GM23248 (cell line): Measurements from ENCODE around the gene NELFB. TPM values are rescaled to one million over a fixed set of nuclear protein-coding genes. Genes with fewer than 3 reads are reported as not detected.

Source experiments
- DNase-seq: peaks from one replicate; pipeline ENCODE4 v3.0.0-alpha.2; 2015
- H2AFZ ChIP-seq: fragments of 200-600 bp; sonication (generic); 2 replicates; pipeline ENCODE4 v1.6.1; 2016; ENCODE audit warnings: antibody characterized with exemption
- H3F3A ChIP-seq: fragments of 200-600 bp; sonication (generic); 2 replicates; pipeline ENCODE4 v1.6.1; 2016; ENCODE audit warnings: mild to moderate bottlenecking, antibody characterized with exemption, mixed run types; ENCODE audit not compliant: insufficient read depth
- H3K27ac ChIP-seq: fragments of 200-600 bp; sonication (generic); 2 replicates; pipeline ENCODE4 v1.5.1; 2016; ENCODE audit warnings: mild to moderate bottlenecking
- H3K27me3 ChIP-seq: fragments of 200-600 bp; sonication (generic); replicated peaks from 2 replicates; pipeline ENCODE4 v1.6.1; 2016; ENCODE audit warnings: mild to moderate bottlenecking; ENCODE audit not compliant: insufficient read depth
- H3K36me3 ChIP-seq: fragments of 200-600 bp; sonication (generic); 2 replicates; pipeline ENCODE4 v1.6.1; 2016; ENCODE audit warnings: low read depth, mild to moderate bottlenecking
- H3K4me1 ChIP-seq: fragments of 200-600 bp; sonication (generic); 2 replicates; pipeline ENCODE4 v1.6.1; 2016; ENCODE audit warnings: mild to moderate bottlenecking; ENCODE audit not compliant: insufficient read depth
- H3K4me2 ChIP-seq: fragments of 200-600 bp; sonication (generic); one replicate; pipeline ENCODE4 v1.6.1; 2016; ENCODE audit warnings: mild to moderate bottlenecking; ENCODE audit not compliant: unreplicated experiment
- H3K4me3 ChIP-seq: fragments of 200-600 bp; sonication (generic); 2 replicates; pipeline ENCODE4 v1.5.1; 2016; ENCODE audit warnings: mild to moderate bottlenecking
- H3K79me2 ChIP-seq: fragments of 200-600 bp; sonication (generic); 2 replicates; pipeline ENCODE4 v1.6.1; 2016; ENCODE audit warnings: mild to moderate bottlenecking; ENCODE audit not compliant: insufficient read depth
- H3K9ac ChIP-seq: fragments of 200-600 bp; sonication (generic); 2 replicates; pipeline ENCODE4 v1.6.1; 2016; ENCODE audit warnings: mild to moderate bottlenecking
- H3K9me2 ChIP-seq: fragments of 200-600 bp; sonication (generic); 2 replicates; pipeline ENCODE4 v1.6.1; 2016; ENCODE audit warnings: mixed run types, mild to moderate bottlenecking, moderate library complexity; ENCODE audit not compliant: insufficient read depth
- H3K9me3 ChIP-seq: fragments of 200-600 bp; sonication (generic); one replicate; pipeline ENCODE4 v1.6.1; 2017; ENCODE audit warnings: low read depth
- H4K20me1 ChIP-seq: fragments of 200-600 bp; sonication (generic); 2 replicates; pipeline ENCODE4 v1.6.0; 2016; ENCODE audit not compliant: insufficient read depth
- EZH2 ChIP-seq: fragments of 200-600 bp; sonication (generic); IDR thresholded peaks from 2 replicates; pipeline ENCODE4 v1.6.1; 2018; ENCODE audit warnings: antibody characterized with exemption, mild to moderate bottlenecking; ENCODE audit not compliant: insufficient read depth, poor library complexity, severe bottlenecking
- EZH2phosphoT487 ChIP-seq: fragments of 200-600 bp; sonication (generic); IDR thresholded peaks from 2 replicates; pipeline ENCODE4 v1.6.1; 2018; ENCODE audit warnings: antibody characterized with exemption, moderate library complexity, mild to moderate bottlenecking, low read depth; ENCODE audit not compliant: insufficient read depth
- WGBS, 2 experiments: methylation state at CpG; one replicate each; pipeline ENCODE4 v1.1.6; 2015 to 2017; ENCODE audit warnings: low lambda C conversion rate in 2 of 2, low coverage in 1 of 2; ENCODE audit errors: missing lambda C conversion rate in 2 of 2; 5-methylcytosine and 5-hydroxymethylcytosine counted together
- in situ Hi-C: fragments of 300-500 bp; cut with MboI; formaldehyde crosslinking; loops from 2 replicates; pipeline ENCODE4 v1.15.0; 2020
- polyA plus RNA-seq: library from polyadenylated mRNA; unstranded; fragments of >200 nt; fragmentation: Nextera tagmentation; extraction: Ambion mirVana; gene quantifications from 2 replicates; pipeline ENCODE4 v1.2.1, GENCODE V29; 2016
- total RNA-seq: library from RNA; depleted of rRNA; stranded (reverse); fragments of >200 nt; shearing (Covaris generic); gene quantifications from 2 replicates; pipeline ENCODE4 v1.2.3, GENCODE V29; 2014

Gene NELFB
- total and polyA plus RNA-seq, 2 experiments from 2014 or later, result 34.4 to 65.0 TPM

- Histone ChIP-seq H4K20me1 (no peaks in the 10 kb centered on the region), H3K9me2 (no peaks in the 10 kb centered on the region), H3K9me3 (no peaks in the 10 kb centered on the region), H3F3A (no peaks in the 10 kb centered on the region), H3K9ac (no peak overlapping the region), H3K4me3 (no peak overlapping the region), H3K27ac (no peak overlapping the region), H3K36me3 (no peaks in the 10 kb centered on the region; the same call in 1 of the 2 replicates), H3K27me3 (no peaks in the 10 kb centered on the region), H2AFZ (no peak overlapping the region), H3K4me2 (no peak overlapping the region), H3K79me2 (peaks cover 22% of the 10 kb centered on the region), H3K4me1 (no peaks in the 10 kb centered on the region)
- in situ Hi-C loops, result no loop called here
- WGBS, 2 experiments, result 94% methylated on average over 20 to 24 of the region's 24 CpGs
- TF ChIP-seq EZH2 (no peak), EZH2phosphoT487 (no peak)
- no peak for DNase-seq
These were observed 7.8 kb downstream of the NELFB start for GRCh38 chr9:137262909-137263285.

GRCh38 chr9:137263506-137263905, 8.4 kb downstream of the NELFB start:
- H3K27me3 ChIP-seq, result no peaks in the 10 kb centered on the region
- 75% methylated on average over 6 to 10 of the region's 10 CpGs for WGBS, 2 experiments
- H3K79me2 ChIP-seq, result peaks cover 16% of the 10 kb centered on the region
- H3K36me3 ChIP-seq, result no peaks in the 10 kb centered on the region; the same call in 1 of the 2 replicates
- H3K4me2 ChIP-seq, result no peak overlapping the region
- H3K9me3 ChIP-seq, result no peaks in the 10 kb centered on the region
- H3K9me2 ChIP-seq, result no peaks in the 10 kb centered on the region
- in situ Hi-C loops, result no loop called here
- no peaks in the 10 kb centered on the region for H4K20me1 ChIP-seq
- H3F3A ChIP-seq, result no peaks in the 10 kb centered on the region
- no peak overlapping the region for H3K9ac ChIP-seq
- DNase-seq, result no peak
- H3K27ac ChIP-seq, result no peak overlapping the region
- no peaks in the 10 kb centered on the region for H3K4me1 ChIP-seq
- H3K4me3 ChIP-seq, result no peak overlapping the region
- H2AFZ ChIP-seq, result no peak overlapping the region
- TF ChIP-seq EZH2 (no peak), EZH2phosphoT487 (no peak)

GRCh38 chr9:137264067-137264466, 8.9 kb downstream of the NELFB start:
- Histone ChIP-seq H3K9ac (no peak overlapping the region), H3K9me2 (no peaks in the 10 kb centered on the region), H3F3A (no peaks in the 10 kb centered on the region), H3K36me3 (no peaks in the 10 kb centered on the region; the same call in 1 of the 2 replicates), H3K9me3 (no peaks in the 10 kb centered on the region), H3K4me3 (no peak overlapping the region), H3K79me2 (peaks cover 10% of the 10 kb centered on the region; the same call in 1 of the 2 replicates), H3K27ac (no peak overlapping the region), H3K4me2 (no peak overlapping the region), H4K20me1 (no peaks in the 10 kb centered on the region), H2AFZ (no peak overlapping the region), H3K27me3 (no peaks in the 10 kb centered on the region), H3K4me1 (no peaks in the 10 kb centered on the region)
- in situ Hi-C loops, result no loop called here
- WGBS, 2 experiments, result 93 to 96% methylated on average over 22 of the region's 22 CpGs
- DNase-seq, result no peak
- TF ChIP-seq EZH2phosphoT487 (no peak), EZH2 (no peak)

- H3K4me2 ChIP-seq, result no peak overlapping the region
- H3K27me3 ChIP-seq, result no peaks in the 10 kb centered on the region
- 0 out of 2 replicates have a peak, but pooled peaks cover 7% of the 10 kb centered on the region for H3K79me2 ChIP-seq
- DNase-seq, result no peak
- no peaks in the 10 kb centered on the region for H4K20me1 ChIP-seq
- H3K27ac ChIP-seq, result no peak overlapping the region
- H3K9me3 ChIP-seq, result no peaks in the 10 kb centered on the region
- no peaks in the 10 kb centered on the region for H3K4me1 ChIP-seq
- H3K9me2 ChIP-seq, result no peaks in the 10 kb centered on the region
- WGBS, 2 experiments, result 95 to 97% methylated on average over 27 to 29 of the region's 29 CpGs
- no peaks in the 10 kb centered on the region for H3F3A ChIP-seq
- no peak overlapping the region for H2AFZ ChIP-seq
- TF ChIP-seq EZH2phosphoT487, result no peak
- no peak for TF ChIP-seq EZH2
- no peak overlapping the region for H3K4me3 ChIP-seq
- H3K36me3 ChIP-seq, result no peaks in the 10 kb centered on the region; the same call in 1 of the 2 replicates
- in situ Hi-C loops, result no loop called here
- no peak overlapping the region for H3K9ac ChIP-seq
These were observed 10.5 kb downstream of the NELFB start for GRCh38 chr9:137265496-137266161.
